ENCODE measurements around the gene HDAC4. TPM values are rescaled to one million over a fixed set of nuclear protein-coding genes. Genes with fewer than 3 reads are reported as not detected.

Gene HDAC4
- total RNA-seq, 1 donor from 2014 or later = 11.8 TPM

- Histone ChIP-seq H3K9me3 (ENCODE audit: insufficient read depth, low read depth, low read length) (no peaks in the 10 kb centered on the region), H3K36me3 (ENCODE audit: insufficient read depth, low read length) (no peaks in the 10 kb centered on the region), H3K4me2 (ENCODE audit: low read length) (no peak overlapping the region), H3K79me2 (ENCODE audit: insufficient read depth, low read length) (peaks cover 8% of the 10 kb centered on the region), H3K9ac (ENCODE audit: low read length) (no peak overlapping the region), H3K4me3 (ENCODE audit: insufficient read depth, low read depth, low read length) (no peak overlapping the region), H4K20me1 (ENCODE audit: insufficient read depth, low read length) (peaks cover 14% of the 10 kb centered on the region), H3K27ac (ENCODE audit: low read depth, low read length) (no peak overlapping the region), H2AFZ (ENCODE audit: low read depth, low read length) (no peak overlapping the region), H3K27me3 (ENCODE audit: insufficient read depth, low read length) (no peaks in the 10 kb centered on the region), H3K4me1 (ENCODE audit: insufficient read depth, low read length) (peaks cover 12% of the 10 kb centered on the region)
- FAIRE-seq (no peak), DNase-seq (ENCODE audit: low read depth) (no peak)
- H3K4me3 Mint-ChIP-seq (ENCODE audit: unreplicated experiment) = no peak overlapping the region
- H3K27ac Mint-ChIP-seq (ENCODE audit: unreplicated experiment) = no peak overlapping the region
- H3K4me1 Mint-ChIP-seq (ENCODE audit: low read depth, unreplicated experiment) = peaks cover 50% of the 10 kb centered on the region
- no peaks in the 10 kb centered on the region for H3K36me3 Mint-ChIP-seq (ENCODE audit: low read depth, unreplicated experiment)
- no peaks in the 10 kb centered on the region for H3K9me3 Mint-ChIP-seq (ENCODE audit: unreplicated experiment)
- no peaks in the 10 kb centered on the region for H3K27me3 Mint-ChIP-seq (ENCODE audit: low read depth, unreplicated experiment)
- TF ChIP-seq EZH2 (IDR thresholded peaks at IDR 0.05; ENCODE audit: insufficient read depth, low read length) = no peak
Measured at GRCh38 chr2:239259173-239259572, 141.6 kb downstream of the HDAC4 start.

GRCh38 chr2:239258248-239258647 is 142.6 kb downstream of the HDAC4 start:
- H2AFZ ChIP-seq (ENCODE audit: low read depth, low read length) = no peak overlapping the region
- H3K27ac ChIP-seq (ENCODE audit: low read depth, low read length) = no peak overlapping the region
- H3K4me1 ChIP-seq (ENCODE audit: insufficient read depth, low read length) = peaks cover 9% of the 10 kb centered on the region
- Mint-ChIP-seq H3K4me1 (ENCODE audit: low read depth, unreplicated experiment) (peaks cover 51% of the 10 kb centered on the region), H3K9me3 (ENCODE audit: unreplicated experiment) (no peaks in the 10 kb centered on the region), H3K27ac (ENCODE audit: unreplicated experiment) (peak overlapping the region; percentile 97), H3K36me3 (ENCODE audit: low read depth, unreplicated experiment) (no peaks in the 10 kb centered on the region), H3K4me3 (ENCODE audit: unreplicated experiment) (no peak overlapping the region), H3K27me3 (ENCODE audit: low read depth, unreplicated experiment) (no peaks in the 10 kb centered on the region)
- no peak overlapping the region for H3K9ac ChIP-seq (ENCODE audit: low read length)
- TF ChIP-seq EZH2 (IDR thresholded peaks at IDR 0.05; ENCODE audit: insufficient read depth, low read length) (no peak), CTCF (IDR thresholded peaks at IDR 0.05; ENCODE audit: insufficient read depth, low read depth, low read length) (no peak)
- peaks cover 11% of the 10 kb centered on the region for H3K79me2 ChIP-seq (ENCODE audit: insufficient read depth, low read length)
- H3K36me3 ChIP-seq (ENCODE audit: insufficient read depth, low read length) = no peaks in the 10 kb centered on the region
- H3K9me3 ChIP-seq (ENCODE audit: insufficient read depth, low read depth, low read length) = no peaks in the 10 kb centered on the region
- no peak for DNase-seq (ENCODE audit: low read depth)
- no peaks in the 10 kb centered on the region for H3K27me3 ChIP-seq (ENCODE audit: insufficient read depth, low read length)
- no peak overlapping the region for H3K4me3 ChIP-seq (ENCODE audit: insufficient read depth, low read depth, low read length)
- no peak overlapping the region for H3K4me2 ChIP-seq (ENCODE audit: low read length)
- FAIRE-seq = no peak
- H4K20me1 ChIP-seq (ENCODE audit: insufficient read depth, low read length) = peaks cover 5% of the 10 kb centered on the region

- Histone ChIP-seq H3K4me2 (ENCODE audit: low read length) (peak overlapping the region; percentile 78), H2AFZ (ENCODE audit: low read depth, low read length) (no peak overlapping the region), H3K9me3 (ENCODE audit: insufficient read depth, low read depth, low read length) (no peaks in the 10 kb centered on the region), H3K36me3 (ENCODE audit: insufficient read depth, low read length) (no peaks in the 10 kb centered on the region), H3K4me3 (ENCODE audit: insufficient read depth, low read depth, low read length) (peak overlapping the region; percentile 26), H3K27me3 (ENCODE audit: insufficient read depth, low read length) (no peaks in the 10 kb centered on the region), H3K9ac (ENCODE audit: low read length) (peak overlapping the region; percentile 25), H4K20me1 (ENCODE audit: insufficient read depth, low read length) (peaks cover under 1% of the 10 kb centered on the region), H3K27ac (ENCODE audit: low read depth, low read length) (peak overlapping the region; percentile 48), H3K79me2 (ENCODE audit: insufficient read depth, low read length) (peaks cover 16% of the 10 kb centered on the region), H3K4me1 (ENCODE audit: insufficient read depth, low read length) (peaks cover 9% of the 10 kb centered on the region)
- peak overlapping the region; percentile 97 for H3K27ac Mint-ChIP-seq (ENCODE audit: unreplicated experiment)
- H3K9me3 Mint-ChIP-seq (ENCODE audit: unreplicated experiment) = no peaks in the 10 kb centered on the region
- no peak for TF ChIP-seq EZH2 (IDR thresholded peaks at IDR 0.05; ENCODE audit: insufficient read depth, low read length)
- TF ChIP-seq CTCF (IDR thresholded peaks at IDR 0.05; ENCODE audit: insufficient read depth, low read depth, low read length) = no peak
- H3K36me3 Mint-ChIP-seq (ENCODE audit: low read depth, unreplicated experiment) = no peaks in the 10 kb centered on the region
- H3K27me3 Mint-ChIP-seq (ENCODE audit: low read depth, unreplicated experiment) = no peaks in the 10 kb centered on the region
- peak overlapping the region; percentile 17 for H3K4me3 Mint-ChIP-seq (ENCODE audit: unreplicated experiment)
- peak; percentile 92 for DNase-seq (ENCODE audit: low read depth)
- peak; percentile 96 for FAIRE-seq
- H3K4me1 Mint-ChIP-seq (ENCODE audit: low read depth, unreplicated experiment) = peaks cover 51% of the 10 kb centered on the region
Measured at GRCh38 chr2:239257511-239257937, 143.3 kb downstream of the HDAC4 start.
